GM18873 (cell line): Measurements from ENCODE around the gene CENPP.
"Not testable (repeated sequence)": the region's sequence is repeated elsewhere in the genome, so short reads cannot be mapped to it uniquely, and the experiment has no call there.

ENCODE experiments used
- ATAC-seq: cut with Tn5 transposase; IDR thresholded peaks from one replicate; pipeline ENCODE4 v1.9.1; 2021; ENCODE audit warnings: mild to moderate bottlenecking, moderate library complexity, moderate number of reproducible peaks; ENCODE audit not compliant: unreplicated experiment, low FRiP score

The CENPP gene

DNA sequence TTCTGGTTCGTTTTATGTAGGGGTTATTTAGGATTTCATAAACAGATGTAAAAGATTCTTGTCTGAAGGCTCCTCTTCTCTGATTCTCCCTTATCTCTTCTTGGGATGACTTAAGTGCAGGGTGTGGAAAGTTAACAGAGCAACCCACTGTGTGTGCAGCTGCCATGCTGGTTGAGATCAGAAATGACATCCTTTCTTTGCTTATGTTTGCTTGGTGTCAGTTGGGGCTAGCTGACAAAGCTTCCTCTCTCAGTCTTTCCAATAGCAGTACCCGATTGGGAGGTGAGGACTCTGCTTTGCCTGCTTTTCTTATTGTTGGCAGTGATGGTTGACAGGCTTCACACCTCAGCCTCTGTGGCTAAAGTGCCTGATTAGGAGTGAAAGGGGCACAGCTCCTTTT is 52.1 kb downstream of the CENPP start:
- no peak for ATAC-seq

DNA sequence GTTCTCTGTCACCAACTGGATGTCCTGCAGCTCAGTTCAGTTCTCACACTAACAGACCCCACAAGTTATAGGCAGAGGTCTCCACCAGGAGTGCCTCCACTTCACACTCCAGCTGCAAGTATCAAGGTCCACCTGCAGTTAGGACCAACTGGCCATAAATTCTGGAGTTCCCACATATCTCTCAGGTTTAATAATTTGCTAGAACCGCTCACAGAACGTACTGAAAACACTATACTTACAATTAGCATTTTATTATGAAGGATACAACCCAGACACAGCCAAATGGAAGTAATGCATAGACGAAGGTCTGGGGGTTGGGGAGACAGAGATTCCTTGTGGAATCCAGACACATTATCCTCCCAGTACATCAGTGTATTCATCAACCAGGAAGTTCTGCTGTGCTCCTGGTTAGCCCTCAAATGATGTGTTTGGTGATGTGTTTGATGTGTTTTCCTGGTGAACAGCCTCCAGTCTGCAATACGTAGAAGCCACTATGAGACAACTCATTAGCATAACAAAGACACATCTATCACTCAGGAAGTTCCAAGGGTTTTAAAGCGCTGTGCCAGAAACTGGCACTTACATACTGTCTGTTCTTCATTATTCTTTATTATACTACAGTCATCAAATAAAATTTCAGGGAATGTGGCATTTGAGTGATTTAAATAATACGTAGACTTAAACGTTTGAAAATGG is 53.3 kb downstream of the CENPP start:
- ATAC-seq = no peak

DNA sequence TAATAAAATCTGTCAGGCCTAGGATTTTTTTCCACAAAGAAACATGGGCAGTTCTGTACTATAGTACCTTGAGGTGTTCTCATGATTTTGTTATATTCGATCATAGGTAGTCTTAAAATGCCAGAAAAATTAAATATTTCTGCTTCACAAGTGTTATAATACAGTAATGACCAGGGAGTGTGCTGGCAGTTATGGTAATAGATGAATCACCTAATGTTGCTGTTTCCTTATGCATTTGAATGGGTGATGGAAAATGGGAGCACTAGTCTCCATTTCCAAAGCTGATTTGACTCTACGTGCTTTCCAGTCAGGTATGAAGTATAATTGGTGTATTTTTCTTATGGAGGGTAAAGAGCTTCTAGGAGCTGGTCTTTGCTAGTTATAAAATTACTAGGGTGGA is 54.9 kb downstream of the CENPP start:
- ATAC-seq = no peak

DNA sequence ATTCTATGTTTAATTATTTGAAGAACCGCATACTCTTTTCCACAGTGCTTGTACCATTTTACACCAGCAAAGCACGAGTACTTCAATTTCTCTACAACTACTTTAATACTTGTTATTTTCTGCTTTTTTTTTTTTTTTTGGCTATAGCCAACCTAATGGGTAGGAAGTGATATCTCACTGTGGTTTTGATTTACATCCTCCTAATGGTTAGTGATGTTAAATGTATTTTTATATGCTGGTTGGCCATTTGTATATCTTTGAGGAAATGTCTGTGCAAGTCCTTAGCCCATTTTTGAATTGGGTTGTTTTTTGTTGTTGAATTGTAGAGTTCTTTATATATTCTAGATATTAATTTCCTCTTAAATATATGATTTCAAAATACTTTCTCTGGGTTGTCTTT is 56.0 kb downstream of the CENPP start:
- no peak for ATAC-seq

DNA sequence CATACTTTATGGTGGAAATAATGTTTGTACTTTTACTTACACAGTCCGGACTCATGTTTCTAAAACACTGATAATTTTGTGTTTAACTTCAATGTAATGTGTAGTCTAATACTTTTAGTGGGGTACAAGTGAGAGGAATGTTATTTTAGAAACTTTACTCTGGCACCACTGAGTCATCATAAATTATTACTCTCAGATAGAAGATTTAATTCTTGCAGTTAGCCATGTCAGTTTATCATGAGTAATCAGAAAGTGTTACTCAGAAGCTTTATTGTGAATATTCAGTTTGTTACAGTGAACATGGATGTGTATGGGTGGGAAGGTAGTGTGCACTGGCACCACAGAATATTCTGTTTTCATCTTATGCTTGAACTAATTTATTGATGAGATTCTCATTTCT is 58.6 kb downstream of the CENPP start:
- no peak for ATAC-seq

DNA sequence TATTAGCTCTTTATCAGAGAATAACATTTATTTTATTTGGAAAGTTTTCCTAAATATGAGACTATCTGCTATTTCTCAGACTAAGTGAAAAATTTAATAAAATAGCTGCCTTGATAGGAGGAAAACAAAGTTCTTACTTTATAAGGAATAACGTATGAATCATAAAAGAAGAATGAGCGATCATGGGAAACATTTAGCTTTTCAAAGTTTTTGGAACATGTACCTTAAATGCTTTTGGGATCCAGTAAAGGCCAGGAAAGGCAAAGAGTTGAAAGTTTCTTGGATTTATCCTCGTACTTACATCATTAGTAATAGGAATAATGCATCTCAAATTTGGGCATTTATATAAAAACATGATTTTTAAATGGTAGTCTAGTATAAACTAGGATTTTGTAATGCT is 59.2 kb downstream of the CENPP start:
- ATAC-seq = no peak

DNA sequence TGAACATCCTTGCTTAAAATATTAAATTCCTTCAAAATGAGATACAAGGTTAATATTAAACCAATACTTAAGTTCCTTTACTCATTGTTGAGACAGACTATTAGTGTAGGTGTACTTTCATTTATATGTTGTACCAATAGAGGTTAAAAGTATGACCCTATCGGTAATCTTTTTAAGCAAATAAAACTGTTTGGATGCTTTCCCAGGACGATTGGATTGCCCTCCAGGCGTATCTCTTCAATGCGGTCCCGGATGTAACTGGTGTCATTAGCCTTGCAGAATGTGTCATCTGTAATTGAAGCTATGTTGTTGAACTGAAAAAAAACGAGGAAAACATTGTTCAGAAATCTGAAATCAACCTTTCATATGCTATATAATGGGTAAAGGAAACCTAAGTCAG is 59.7 kb downstream of the CENPP start:
- no peak for ATAC-seq

DNA sequence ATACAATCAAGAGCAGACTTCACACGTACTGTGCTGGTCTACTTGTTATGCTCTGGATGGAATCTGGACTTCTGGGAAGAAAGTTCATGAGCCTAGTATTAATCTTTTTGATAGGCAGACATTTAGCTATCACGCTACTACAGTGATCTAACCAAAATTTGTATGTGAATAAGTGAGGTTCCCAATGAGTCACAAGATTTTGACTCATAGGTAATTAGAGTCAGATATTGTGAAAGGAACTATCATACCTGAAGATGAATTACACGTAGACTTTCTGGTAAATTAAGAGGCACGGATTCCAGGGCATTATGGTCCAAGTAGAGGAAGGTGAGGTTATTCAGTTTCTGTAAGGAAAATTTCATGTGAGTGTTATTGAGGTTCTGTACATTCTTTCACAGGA is 60.2 kb downstream of the CENPP start:
- no peak for ATAC-seq

DNA sequence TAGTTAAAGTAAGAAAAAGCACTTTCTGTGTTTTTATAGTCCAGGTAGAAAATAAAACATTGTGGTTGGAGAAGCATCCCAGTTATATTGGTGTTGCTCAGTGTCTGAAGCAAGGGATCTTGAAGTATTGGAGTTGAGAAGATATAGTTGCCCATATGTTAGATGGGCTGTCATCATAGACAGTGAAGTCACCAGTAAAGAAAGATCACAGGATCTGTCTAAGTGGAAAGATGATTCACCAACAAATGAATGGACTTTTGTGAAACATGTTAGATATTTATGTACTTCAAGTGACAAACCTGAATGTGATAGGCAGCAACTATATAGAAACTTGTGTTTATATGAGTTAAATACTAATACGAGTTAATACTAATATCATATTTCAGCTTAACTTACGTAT is 66.9 kb downstream of the CENPP start:
- no peak for ATAC-seq

DNA sequence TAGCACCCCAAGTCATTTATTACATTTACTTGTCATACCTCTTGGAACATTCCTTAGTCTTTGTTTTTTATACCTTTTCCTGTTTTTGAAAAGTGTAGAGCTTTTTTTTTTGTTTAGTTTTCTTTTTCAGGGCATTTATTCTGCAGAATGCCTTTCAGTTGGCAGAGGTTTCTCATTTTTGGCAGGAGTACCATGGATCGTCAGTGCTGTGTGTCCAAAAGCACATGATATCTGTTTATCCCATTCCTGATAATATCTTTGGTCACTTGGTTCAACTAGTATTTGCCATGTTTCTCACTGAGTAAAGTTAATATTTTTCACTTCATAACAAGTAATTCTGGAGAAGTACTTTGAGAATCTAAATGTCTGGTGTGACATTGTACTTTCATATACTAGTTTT is 67.9 kb downstream of the CENPP start:
- ATAC-seq = no peak

DNA sequence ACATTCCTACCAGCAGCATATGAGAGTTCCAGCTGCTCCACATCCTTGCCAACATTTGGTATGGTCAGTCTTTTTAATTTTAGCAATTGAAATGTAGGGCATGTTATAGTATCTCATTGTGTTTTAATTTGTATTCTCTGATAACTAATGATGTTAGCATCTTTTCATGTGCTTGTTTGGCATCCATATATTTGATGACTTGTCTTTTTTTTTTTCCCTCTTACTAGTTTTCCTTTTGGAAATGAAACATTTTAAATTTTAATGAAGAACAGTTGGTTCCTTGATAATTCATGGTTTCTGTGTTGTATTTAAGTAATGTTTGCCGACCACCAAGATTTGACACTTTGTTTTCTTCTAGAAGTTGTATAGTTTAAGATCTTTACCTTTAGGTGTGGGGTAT is 69.9 kb downstream of the CENPP start:
- no peak for ATAC-seq

DNA sequence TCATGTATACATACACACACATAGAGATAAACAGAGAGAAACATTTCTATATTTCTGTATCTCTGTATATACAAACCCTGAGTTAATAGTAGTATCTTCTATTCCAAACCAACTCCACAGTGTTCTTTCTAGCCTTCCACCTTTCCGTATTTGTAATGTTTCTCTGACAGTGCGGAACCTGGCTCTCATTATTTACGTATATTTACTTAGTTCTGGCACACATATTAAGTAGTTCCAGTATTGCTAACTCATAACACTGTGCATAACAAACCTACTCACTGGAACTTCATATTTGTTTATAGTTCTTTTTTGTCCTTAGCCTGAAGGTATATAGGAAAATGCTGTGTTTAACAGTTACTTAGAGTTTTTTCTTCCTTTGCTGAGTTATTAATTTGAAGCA is 72.1 kb downstream of the CENPP start:
- no peak for ATAC-seq

DNA sequence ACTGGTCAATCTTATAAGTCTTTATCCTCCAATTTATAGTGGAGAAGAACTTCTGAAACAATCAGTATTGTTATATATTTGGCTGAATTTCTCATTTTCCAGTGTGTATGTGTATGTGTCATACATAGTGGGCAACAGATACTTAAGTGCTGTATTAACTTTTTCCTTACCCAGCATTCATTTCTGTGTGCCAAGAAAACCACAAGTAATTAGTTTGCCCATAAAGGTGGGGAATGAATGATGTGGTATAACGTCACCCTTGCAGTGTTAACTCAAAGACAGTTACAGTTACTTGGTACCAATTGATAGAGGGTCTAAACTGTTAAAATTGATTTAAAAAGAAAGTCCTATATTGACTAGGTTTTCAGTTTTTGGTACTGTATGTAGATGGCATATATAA is 76.6 kb downstream of the CENPP start:
- no peak for ATAC-seq

DNA sequence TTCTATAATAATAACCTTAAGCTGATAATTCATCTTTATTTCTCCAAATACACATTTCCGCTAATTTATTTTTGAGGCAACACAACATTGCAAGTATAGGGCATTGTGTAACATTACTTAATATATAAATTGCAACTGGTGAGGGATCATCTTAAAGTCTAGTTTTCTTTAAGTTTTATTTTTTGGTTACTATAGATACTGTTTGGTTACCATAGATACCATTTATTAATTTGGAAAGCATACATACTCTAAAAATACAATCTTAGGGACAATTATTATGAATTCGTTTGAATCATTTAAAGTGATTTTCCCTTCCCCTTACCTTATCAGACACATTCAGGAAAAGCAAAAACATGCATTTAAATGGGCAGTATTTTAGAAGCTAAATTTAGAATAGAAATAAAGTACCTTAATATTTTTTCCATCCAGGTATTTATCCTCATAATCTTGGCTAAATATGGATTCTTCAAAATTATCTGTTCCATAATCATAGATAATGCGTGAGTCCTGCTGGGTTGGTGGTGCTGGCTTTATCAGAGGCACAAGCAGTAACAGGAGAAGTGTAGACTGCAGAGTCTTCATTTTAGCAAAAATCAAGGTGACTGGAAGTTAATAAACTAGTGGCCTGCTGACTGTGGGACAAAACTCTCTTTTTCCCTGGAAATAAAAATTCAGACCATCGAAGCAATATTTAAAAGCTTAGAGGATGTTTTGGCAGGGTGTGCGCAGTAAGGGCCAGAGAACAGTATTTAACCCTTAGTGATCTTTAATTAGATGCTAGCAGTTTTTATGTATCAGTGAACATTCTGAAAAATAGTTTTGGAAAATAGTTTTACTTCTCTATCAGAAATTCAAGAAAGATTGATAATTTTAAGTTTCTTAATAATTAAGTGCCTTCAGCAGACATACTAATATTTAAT is 77.3 kb downstream of the CENPP start:
- ATAC-seq = no peak

DNA sequence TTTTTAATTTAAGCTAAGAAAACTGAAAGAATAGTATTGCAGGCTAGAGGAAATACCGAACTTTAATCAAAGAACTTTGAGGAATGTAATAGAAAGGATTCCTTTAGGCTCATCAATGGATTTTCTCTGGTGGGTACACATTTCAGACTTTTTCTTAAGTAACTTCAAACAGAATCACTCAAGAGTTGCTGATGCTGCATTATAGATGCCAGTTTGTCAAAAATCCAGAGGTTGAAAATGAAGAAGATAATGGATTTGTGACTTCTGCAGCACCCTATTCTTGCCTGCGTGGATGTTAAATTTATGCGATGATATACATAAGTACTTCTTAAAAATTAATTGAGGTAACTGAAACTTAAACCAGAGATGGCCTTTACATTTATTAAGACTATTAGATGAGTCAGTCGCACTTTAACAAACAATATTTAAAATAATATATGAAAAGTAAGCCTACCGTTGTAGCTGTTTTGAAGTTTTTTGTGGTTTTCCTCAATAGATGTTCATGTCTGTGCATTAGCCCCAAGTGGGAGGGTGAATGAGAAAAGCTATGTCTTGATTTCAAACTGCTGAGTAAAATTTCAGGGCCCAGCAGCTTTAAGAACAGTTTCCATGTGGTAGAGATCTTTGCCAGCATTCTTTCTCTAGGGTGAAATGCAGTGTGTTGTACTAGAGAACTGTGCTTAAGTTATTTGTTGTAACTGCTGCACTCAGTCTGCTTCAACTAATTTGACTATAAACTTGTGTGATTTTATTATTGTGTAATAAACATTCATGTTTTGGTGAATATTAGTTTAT is 78.5 kb downstream of the CENPP start, which contains the start of gene OGN:
Gene OGN, minus strand, starts transcription at position 537 of the 795 bp plus-strand sequence. CDS start 1,171 bp downstream, outside the sequence.
- ATAC-seq = no peak

DNA sequence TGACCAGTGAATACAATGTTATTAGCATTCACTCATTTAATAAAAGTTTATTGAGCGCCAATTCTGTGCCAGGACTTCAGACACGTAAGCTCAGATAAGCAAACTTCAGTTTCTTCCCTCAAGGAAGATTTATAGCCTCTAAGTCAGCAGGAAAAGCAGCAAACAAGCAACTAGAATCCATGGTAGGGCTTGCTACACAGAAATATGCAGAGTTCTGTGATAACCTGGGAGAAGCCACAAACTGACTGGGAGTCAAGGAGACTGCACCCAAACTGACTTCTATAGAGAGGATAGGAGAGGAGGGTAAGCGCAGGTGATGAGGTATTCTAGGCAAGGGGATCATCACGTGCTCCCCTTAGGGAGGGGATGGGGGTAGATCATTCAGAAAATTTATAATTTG is 80.1 kb downstream of the CENPP start:
- no peak for ATAC-seq

DNA sequence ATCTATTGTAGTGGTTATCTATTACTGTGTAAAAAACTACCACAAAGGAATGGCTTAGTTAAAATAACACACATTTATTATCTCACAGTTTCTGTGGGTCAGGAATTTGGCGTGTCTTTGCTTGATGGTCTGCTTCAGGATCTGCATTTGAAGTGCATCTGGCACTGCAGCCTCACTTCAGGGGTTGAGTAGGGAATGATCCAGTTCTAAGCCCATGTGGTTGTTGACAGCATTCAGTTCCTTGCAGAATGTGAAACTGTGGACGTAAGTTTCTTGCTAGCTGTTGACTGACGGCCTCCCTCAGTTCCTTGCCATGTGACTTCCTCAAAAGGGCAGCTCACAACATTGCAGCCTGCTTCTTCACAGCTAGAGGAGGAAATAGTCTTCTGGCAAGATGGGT is 80.7 kb downstream of the CENPP start:
- ATAC-seq = no peak

DNA sequence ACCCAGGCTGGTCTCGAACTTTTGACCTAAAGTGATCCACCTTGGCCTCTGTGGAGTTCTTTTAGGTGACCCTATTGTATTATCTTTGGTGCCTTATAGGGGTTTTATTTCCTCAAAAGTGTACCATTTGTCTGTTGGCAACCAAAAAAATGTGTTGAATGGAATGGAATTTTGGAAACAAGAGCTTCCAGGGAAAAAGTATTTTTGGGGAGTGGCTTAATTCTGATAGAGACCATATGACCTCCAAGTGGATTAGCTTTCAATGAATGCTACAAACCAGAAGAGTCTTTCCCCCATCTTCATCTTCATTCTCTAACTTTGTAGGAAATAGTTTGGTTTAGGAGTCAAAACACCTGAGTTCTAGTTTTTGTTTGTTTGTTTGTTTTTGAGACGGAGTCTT is 82.1 kb downstream of the CENPP start:
- ATAC-seq = no peak

DNA sequence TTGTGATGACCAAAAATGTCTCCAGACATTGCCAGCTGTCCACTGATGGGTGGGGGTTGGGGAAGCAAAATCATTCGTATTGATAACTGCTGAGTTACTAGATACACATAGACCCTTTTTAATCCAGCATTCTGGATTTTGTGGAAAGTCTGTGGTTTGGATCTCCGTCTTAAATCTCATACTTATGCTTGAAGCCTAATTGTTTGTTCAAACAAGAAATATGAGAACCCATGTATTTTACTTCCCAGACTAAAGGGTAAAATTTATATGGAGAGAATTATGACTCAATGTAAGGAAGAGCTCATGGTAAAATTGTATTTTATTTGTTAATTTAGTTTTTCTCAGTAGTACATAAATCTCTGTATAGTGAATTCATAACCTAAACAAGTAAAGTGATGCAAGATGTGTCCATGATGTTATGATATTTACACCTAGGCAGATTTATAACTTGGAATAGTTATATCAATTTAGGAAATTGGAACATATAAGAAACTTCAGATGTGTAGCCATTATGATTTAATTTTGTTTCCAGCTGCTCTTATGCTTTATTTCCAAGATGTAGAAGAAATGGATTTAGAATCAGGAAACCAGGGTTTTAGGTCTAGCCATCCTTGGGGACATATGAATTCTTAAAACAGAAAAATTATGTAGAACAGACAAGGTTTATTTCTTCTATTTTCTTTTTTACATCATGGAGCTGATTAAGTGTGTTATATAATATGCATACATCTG is 83.2 kb downstream of the CENPP start:
- no peak for ATAC-seq

DNA sequence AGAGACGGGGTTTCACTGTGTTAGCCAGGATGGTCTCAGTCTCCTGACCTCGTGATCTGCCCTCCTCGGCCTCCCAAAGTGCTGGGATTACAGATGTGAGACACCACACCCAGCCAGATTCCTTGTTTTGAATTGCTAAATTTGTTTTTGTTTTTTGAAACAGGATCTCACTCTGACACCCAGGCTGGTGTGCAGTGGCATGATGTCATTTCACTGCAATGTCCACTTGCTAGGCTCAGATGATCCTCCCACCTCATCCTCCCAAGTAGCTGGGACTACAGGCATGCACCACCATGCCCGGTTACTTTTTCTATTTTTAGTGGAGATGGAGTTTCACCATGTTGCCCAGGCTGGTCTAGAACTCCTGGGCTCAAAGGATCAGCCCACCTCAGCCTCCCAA is 85.4 kb downstream of the CENPP start:
- not testable (repeated sequence) for ATAC-seq
